IPS-20b (cell line): ENCODE results near the gene TOMM20.
"Not testable (repeated sequence)": the region's sequence is repeated elsewhere in the genome, so short reads cannot be mapped to it uniquely, and the experiment has no call there.

Experiments
- H3K27ac ChIP-seq: one replicate; pipeline ENCODE4 v1.5.1; 2013; ENCODE audit warnings: low read length
- H3K27me3 ChIP-seq: 2 replicates; pipeline ENCODE4 v1.6.1; 2013; ENCODE audit warnings: mild to moderate bottlenecking, low read length, inconsistent platforms; ENCODE audit not compliant: insufficient read depth
- H3K36me3 ChIP-seq: 2 replicates; pipeline ENCODE4 v1.6.1; 2013; ENCODE audit warnings: low read depth, mild to moderate bottlenecking, inconsistent platforms, low read length, moderate library complexity; ENCODE audit not compliant: insufficient read depth
- H3K4me1 ChIP-seq: 2 replicates; pipeline ENCODE4 v1.6.1; 2013; ENCODE audit warnings: mild to moderate bottlenecking, control low read depth, inconsistent platforms, low read length, moderate library complexity; ENCODE audit not compliant: insufficient read depth
- H3K4me3 ChIP-seq: 2 replicates; pipeline ENCODE4 v1.5.1; 2013; ENCODE audit warnings: mild to moderate bottlenecking, low read length, inconsistent platforms
- H3K9ac ChIP-seq: 2 replicates; pipeline ENCODE4 v1.6.1; 2013; ENCODE audit warnings: low read depth, mild to moderate bottlenecking, inconsistent platforms, low read length, moderate library complexity
- H3K9me3 ChIP-seq: 2 replicates; pipeline ENCODE4 v1.6.1; 2013; ENCODE audit warnings: mild to moderate bottlenecking, low read depth, low read length, inconsistent platforms; ENCODE audit not compliant: insufficient read depth

Gene TOMM20

GRCh38 chr1:235075777-235076308, 52.8 kb downstream of the TOMM20 start:
- Histone ChIP-seq H3K9ac (no peak overlapping the region), H3K27ac (no peak overlapping the region), H3K4me3 (no peak overlapping the region), H3K4me1 (no peaks in the 10 kb centered on the region), H3K27me3 (no peaks in the 10 kb centered on the region), H3K9me3 (no peaks in the 10 kb centered on the region), H3K36me3 (no peaks in the 10 kb centered on the region)

- no peaks in the 10 kb centered on the region for H3K4me1 ChIP-seq
- H3K9ac ChIP-seq, result no peak overlapping the region
- H3K27me3 ChIP-seq, result no peaks in the 10 kb centered on the region
- H3K27ac ChIP-seq, result no peak overlapping the region
- H3K4me3 ChIP-seq, result no peak overlapping the region
- H3K9me3 ChIP-seq, result no peaks in the 10 kb centered on the region
- no peaks in the 10 kb centered on the region for H3K36me3 ChIP-seq
These were observed 53.4 kb downstream of the TOMM20 start for GRCh38 chr1:235075048-235075776.

GRCh38 chr1:235074523-235075047, 54.1 kb downstream of the TOMM20 start:
- H3K27ac ChIP-seq, result no peak overlapping the region
- H3K9ac ChIP-seq, result no peak overlapping the region
- H3K9me3 ChIP-seq, result no peaks in the 10 kb centered on the region
- no peaks in the 10 kb centered on the region for H3K27me3 ChIP-seq
- no peak overlapping the region for H3K4me3 ChIP-seq
- no peaks in the 10 kb centered on the region for H3K4me1 ChIP-seq
- no peaks in the 10 kb centered on the region for H3K36me3 ChIP-seq

DNA sequence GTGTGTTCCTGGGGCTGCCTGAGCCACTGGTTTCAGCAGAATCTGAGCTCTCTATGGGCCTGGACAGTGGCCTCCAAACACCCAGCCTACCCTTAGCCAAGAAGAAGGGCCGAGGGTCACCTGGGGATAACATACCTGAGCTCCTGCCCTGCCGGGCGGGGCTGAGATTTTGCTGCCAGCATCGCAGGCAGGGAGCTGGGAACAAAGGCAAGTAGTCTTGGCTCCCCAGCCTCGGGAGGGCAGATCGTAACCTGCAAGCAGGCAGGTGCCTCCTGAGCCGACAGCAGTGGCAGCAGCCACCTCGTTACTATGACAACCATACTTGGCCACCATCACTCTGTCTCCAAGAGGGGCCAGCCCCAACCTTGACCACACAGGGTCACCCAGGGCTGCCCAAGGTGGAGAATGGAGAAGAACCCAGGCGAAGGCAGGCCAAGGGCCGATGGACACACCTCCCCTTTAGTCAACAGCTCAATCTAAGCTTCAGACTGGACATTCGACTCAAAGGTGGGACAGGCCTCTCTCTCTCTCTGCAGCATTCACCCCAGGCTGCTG, 54.6 kb downstream of the TOMM20 start:
- Histone ChIP-seq H3K27me3 (no peaks in the 10 kb centered on the region), H3K4me3 (no peak overlapping the region), H3K27ac (no peak overlapping the region), H3K4me1 (no peaks in the 10 kb centered on the region), H3K36me3 (no peaks in the 10 kb centered on the region), H3K9ac (no peak overlapping the region), H3K9me3 (no peaks in the 10 kb centered on the region)

DNA sequence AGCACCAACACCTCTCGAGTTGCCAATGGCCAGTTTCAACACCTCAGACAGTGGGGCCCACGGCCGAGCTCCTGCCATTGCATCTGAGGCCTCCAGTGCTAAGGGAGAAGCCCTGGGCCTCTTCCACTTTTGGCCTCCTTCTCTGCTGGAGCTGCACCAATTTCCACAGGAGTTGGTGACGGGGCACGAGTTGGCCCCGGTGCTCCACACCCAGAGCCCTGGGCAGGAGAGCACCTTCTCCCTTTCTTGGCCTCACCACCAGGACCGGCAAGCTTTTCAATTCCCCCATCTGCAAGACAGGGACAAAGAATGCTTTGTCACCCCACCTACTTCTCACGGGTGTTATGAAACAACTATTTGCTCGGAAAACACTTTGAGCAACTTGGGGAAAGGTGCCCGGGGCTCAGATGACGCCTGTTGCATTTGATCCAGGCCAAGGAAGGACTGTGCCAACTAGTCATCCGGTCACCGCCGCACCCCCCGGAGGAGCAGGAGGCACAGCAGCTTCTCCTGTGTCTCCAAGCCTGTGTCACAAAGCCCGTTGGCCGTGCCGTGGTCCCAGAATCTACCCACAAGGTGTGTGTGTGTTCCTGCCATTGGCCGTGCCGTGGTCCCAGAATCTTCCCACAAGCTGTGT, 55.2 kb downstream of the TOMM20 start:
- H3K4me1 ChIP-seq, result no peaks in the 10 kb centered on the region
- no peak overlapping the region for H3K27ac ChIP-seq
- no peaks in the 10 kb centered on the region for H3K27me3 ChIP-seq
- no peak overlapping the region for H3K4me3 ChIP-seq
- no peak overlapping the region for H3K9ac ChIP-seq
- no peaks in the 10 kb centered on the region for H3K9me3 ChIP-seq
- no peaks in the 10 kb centered on the region for H3K36me3 ChIP-seq

- not testable (repeated sequence) for H3K36me3 ChIP-seq, H3K27me3 ChIP-seq, H3K4me1 ChIP-seq, H3K27ac ChIP-seq, H3K9ac ChIP-seq, H3K9me3 ChIP-seq, H3K4me3 ChIP-seq
These were observed 56.1 kb downstream of the TOMM20 start for GRCh38 chr1:235072577-235072976.

- H3K4me3 ChIP-seq, result no peak overlapping the region
- H3K36me3 ChIP-seq, result no peaks in the 10 kb centered on the region
- no peak overlapping the region for H3K9ac ChIP-seq
- H3K27ac ChIP-seq, result no peak overlapping the region
- H3K27me3 ChIP-seq, result no peaks in the 10 kb centered on the region
- no peaks in the 10 kb centered on the region for H3K9me3 ChIP-seq
- H3K4me1 ChIP-seq, result peaks cover 8% of the 10 kb centered on the region
These were observed 56.5 kb downstream of the TOMM20 start for GRCh38 chr1:235072096-235072495.

- no peak overlapping the region for H3K4me3 ChIP-seq
- no peaks in the 10 kb centered on the region for H3K36me3 ChIP-seq
- no peaks in the 10 kb centered on the region for H3K27me3 ChIP-seq
- H3K9me3 ChIP-seq, result no peaks in the 10 kb centered on the region
- peaks cover 8% of the 10 kb centered on the region for H3K4me1 ChIP-seq
- H3K9ac ChIP-seq, result no peak overlapping the region
- H3K27ac ChIP-seq, result no peak overlapping the region
These were observed 57.8 kb downstream of the TOMM20 start for GRCh38 chr1:235070819-235071218.

DNA sequence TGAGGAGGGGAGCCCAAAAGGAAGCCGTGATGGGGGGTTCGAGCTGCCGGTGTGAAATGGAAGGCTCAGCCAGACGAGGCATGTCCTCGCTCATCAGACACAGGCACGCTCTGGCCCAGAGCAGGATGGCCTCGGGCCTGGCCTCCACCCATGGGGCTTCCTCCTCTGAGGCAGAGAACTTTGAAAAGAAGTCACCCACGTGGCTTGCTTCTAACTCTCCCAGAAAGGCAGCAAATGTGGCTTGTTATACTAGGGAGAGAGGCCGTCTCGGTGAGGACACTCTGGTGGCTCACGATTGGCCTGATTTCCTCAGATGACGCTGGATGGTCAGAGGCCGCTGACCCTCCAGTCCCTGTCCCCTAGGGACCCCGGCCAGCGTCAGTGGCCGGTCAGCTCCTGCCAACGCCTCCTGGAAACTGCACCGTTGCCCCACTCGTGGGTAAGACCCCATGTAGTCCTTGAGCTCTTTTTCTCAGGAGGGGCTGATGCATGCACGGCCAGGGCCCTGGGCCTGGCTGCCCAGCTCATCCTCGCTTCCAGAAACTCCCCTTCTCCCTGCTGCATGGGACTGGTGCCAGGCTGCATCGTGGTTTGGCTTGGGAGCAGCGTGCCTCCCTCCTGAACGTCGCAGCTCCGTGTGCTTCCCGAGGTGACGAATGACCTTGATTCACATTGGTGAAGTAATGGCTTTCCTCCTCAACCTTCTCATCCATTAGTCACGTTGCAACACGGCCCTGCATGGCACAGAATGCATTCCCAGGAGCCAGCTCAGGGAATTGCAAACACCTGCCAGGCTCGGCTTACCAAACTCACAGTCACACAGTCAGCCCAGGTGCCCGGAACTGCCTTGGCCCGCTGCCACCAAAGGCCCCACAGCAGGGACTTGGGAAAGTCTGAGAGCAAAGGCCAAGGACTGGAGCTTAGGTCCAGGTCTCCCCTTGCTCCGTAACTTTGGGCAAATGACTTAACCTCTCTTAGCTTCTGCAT, 58.8 kb downstream of the TOMM20 start:
- Histone ChIP-seq H3K27me3 (no peaks in the 10 kb centered on the region), H3K4me1 (peaks cover 8% of the 10 kb centered on the region), H3K4me3 (no peak overlapping the region), H3K9ac (no peak overlapping the region), H3K27ac (no peak overlapping the region), H3K9me3 (no peaks in the 10 kb centered on the region), H3K36me3 (no peaks in the 10 kb centered on the region)

GRCh38 chr1:235069176-235069575, 59.5 kb downstream of the TOMM20 start:
- Histone ChIP-seq H3K4me3 (no peak overlapping the region), H3K27ac (no peak overlapping the region), H3K9me3 (no peaks in the 10 kb centered on the region), H3K36me3 (no peaks in the 10 kb centered on the region), H3K9ac (no peak overlapping the region), H3K27me3 (no peaks in the 10 kb centered on the region), H3K4me1 (peaks cover 8% of the 10 kb centered on the region)
